H9 (cell line): Measurements from ENCODE around the gene FAM107A. TPM values are rescaled to one million over a fixed set of nuclear protein-coding genes. Genes with fewer than 3 reads are reported as not detected.
A peak's percentile ranks its signal among the peaks of the same experiment; 100 is the strongest.

Source experiments
- DNase-seq: peaks from one replicate; pipeline ENCODE4 v3.0.0-alpha.2; 2017
- H2AFZ ChIP-seq: one replicate; pipeline ENCODE4 v1.6.1; 2013; ENCODE audit warnings: mild to moderate bottlenecking, low read length, control low read depth, moderate library complexity
- H2AK5ac ChIP-seq: 2 replicates; pipeline ENCODE4 v1.6.1; 2013; ENCODE audit warnings: low read length, control low read depth, mixed read lengths; ENCODE audit not compliant: insufficient read length
- H2BK120ac ChIP-seq: one replicate; pipeline ENCODE4 v1.6.1; 2013; ENCODE audit warnings: low read depth, mild to moderate bottlenecking, low read length, control low read depth, inconsistent platforms; ENCODE audit not compliant: poor library complexity, severe bottlenecking
- H2BK12ac ChIP-seq: 2 replicates; pipeline ENCODE4 v1.6.1; 2013; ENCODE audit warnings: low read length, control low read depth, mixed read lengths, low read depth; ENCODE audit not compliant: insufficient read length
- H2BK15ac ChIP-seq: 2 replicates; pipeline ENCODE4 v1.6.1; 2013; ENCODE audit warnings: low read depth, low read length, control low read depth
- H2BK20ac ChIP-seq: one replicate; pipeline ENCODE4 v1.6.1; 2013; ENCODE audit warnings: low read depth, mild to moderate bottlenecking, low read length, control low read depth, inconsistent platforms; ENCODE audit not compliant: poor library complexity, severe bottlenecking
- H2BK5ac ChIP-seq: 2 replicates; pipeline ENCODE4 v1.6.1; 2013; ENCODE audit warnings: low read length, control low read depth, mixed read lengths; ENCODE audit not compliant: insufficient read length
- H3K14ac ChIP-seq: 2 replicates; pipeline ENCODE4 v1.6.1; 2013; ENCODE audit warnings: low read length, control low read depth; ENCODE audit not compliant: insufficient read depth
- H3K18ac ChIP-seq: 2 replicates; pipeline ENCODE4 v1.6.1; 2013; ENCODE audit warnings: low read depth, mild to moderate bottlenecking, mixed read lengths, low read length, control low read depth; ENCODE audit not compliant: insufficient read length
- H3K23ac ChIP-seq: 2 replicates; pipeline ENCODE4 v1.6.1; 2013; ENCODE audit warnings: low read length, control low read depth, mixed read lengths, low read depth; ENCODE audit not compliant: insufficient read length
- H3K23me2 ChIP-seq: 2 replicates; pipeline ENCODE4 v1.6.1; 2013; ENCODE audit warnings: low read depth, mild to moderate bottlenecking, mixed read lengths, low read length, control low read depth; ENCODE audit not compliant: insufficient read length, poor library complexity, severe bottlenecking
- H3K27ac ChIP-seq: 2 replicates; pipeline ENCODE4 v1.5.1; 2013; ENCODE audit warnings: low read length, control low read depth, mixed read lengths, low read depth; ENCODE audit not compliant: insufficient read length
- H3K27me3 ChIP-seq: 2 replicates; pipeline ENCODE4 v1.6.1; 2013; ENCODE audit warnings: low read length, control low read depth, inconsistent platforms; ENCODE audit not compliant: insufficient read depth
- H3K4ac ChIP-seq: 2 replicates; pipeline ENCODE4 v1.6.1; 2013; ENCODE audit warnings: low read depth, mild to moderate bottlenecking, control low read depth, inconsistent platforms, low read length, moderate library complexity
- H3K4me1 ChIP-seq: 2 replicates; pipeline ENCODE4 v1.6.1; 2013; ENCODE audit warnings: low read length, control low read depth, inconsistent platforms; ENCODE audit not compliant: insufficient read depth
- H3K4me2 ChIP-seq: 2 replicates; pipeline ENCODE4 v1.6.1; 2013; ENCODE audit warnings: low read length, control low read depth, mixed read lengths; ENCODE audit not compliant: insufficient read length, insufficient read depth
- H3K56ac ChIP-seq: 2 replicates; pipeline ENCODE4 v1.6.1; 2013; ENCODE audit warnings: low read depth, mild to moderate bottlenecking, mixed read lengths, low read length, control low read depth; ENCODE audit not compliant: insufficient read length
- H3K79me1 ChIP-seq: 2 replicates; pipeline ENCODE4 v1.6.1; 2013; ENCODE audit warnings: low read depth, mild to moderate bottlenecking, moderate library complexity, low read length, control low read depth, inconsistent platforms; ENCODE audit not compliant: insufficient read depth, poor library complexity, severe bottlenecking
- H3K79me2 ChIP-seq: 2 replicates; pipeline ENCODE4 v1.6.1; 2013; ENCODE audit warnings: low read length, control low read depth, inconsistent platforms; ENCODE audit not compliant: insufficient read depth
- H3K9ac ChIP-seq: 2 replicates; pipeline ENCODE4 v1.6.1; 2013; ENCODE audit warnings: low read length, control low read depth, mixed read lengths; ENCODE audit not compliant: insufficient read length; ENCODE audit errors: extremely low read depth
- H3K9me3 ChIP-seq: one replicate; pipeline ENCODE4 v1.6.1; 2013; ENCODE audit warnings: low read depth, low read length, inconsistent platforms; ENCODE audit not compliant: control insufficient read depth
- H3T11ph ChIP-seq: one replicate; pipeline ENCODE4 v1.6.1; 2013; ENCODE audit warnings: mild to moderate bottlenecking, low read length, control low read depth, inconsistent platforms
- H4K20me1 ChIP-seq: one replicate; pipeline ENCODE4 v1.6.1; 2013; ENCODE audit not compliant: control insufficient read depth, insufficient read length, insufficient read depth
- H4K5ac ChIP-seq: 2 replicates; pipeline ENCODE4 v1.6.1; 2013; ENCODE audit warnings: low read depth, mild to moderate bottlenecking, mixed read lengths, low read length, control low read depth; ENCODE audit not compliant: insufficient read length
- H4K8ac ChIP-seq: replicated peaks from 2 replicates; pipeline ENCODE4 v1.6.1; 2013; ENCODE audit warnings: low read length, control low read depth, mixed read lengths, low read depth; ENCODE audit not compliant: insufficient read length
- H4K91ac ChIP-seq: 2 replicates; pipeline ENCODE4 v1.6.1; 2013; ENCODE audit warnings: low read depth, mild to moderate bottlenecking, moderate library complexity, mixed read lengths, low read length, control low read depth; ENCODE audit not compliant: insufficient read length
- H3K27ac Mint-ChIP-seq, 3 experiments: 2 replicates in 2 of 3; 3 replicates in 1 of 3; pipeline ENCODE4 v1.8.0; 2020 to 2021; ENCODE audit warnings: mixed read lengths in 3 of 3, mild to moderate bottlenecking in 1 of 3, moderate library complexity in 1 of 3
- H3K27me3 Mint-ChIP-seq: 2 replicates; pipeline ENCODE4 v1.8.0; 2021; ENCODE audit warnings: low read depth, mild to moderate bottlenecking, moderate library complexity, mixed read lengths
- H3K36me3 Mint-ChIP-seq, 3 experiments: 2 replicates in 2 of 3; 3 replicates in 1 of 3; pipeline ENCODE4 v1.8.0; 2020 to 2021; ENCODE audit warnings: low read depth in 3 of 3, mixed read lengths in 3 of 3; ENCODE audit not compliant: insufficient read depth in 1 of 3
- H3K4me1 Mint-ChIP-seq, 2 experiments: 2 replicates each; pipeline ENCODE4 v1.8.0; 2020; ENCODE audit warnings: mixed read lengths in 2 of 2
- H3K4me3 Mint-ChIP-seq, 2 experiments: 2 replicates in 1 of 2; 3 replicates in 1 of 2; pipeline ENCODE4 v1.8.0; 2020 to 2021; ENCODE audit warnings: mild to moderate bottlenecking in 2 of 2, mixed read lengths in 2 of 2, moderate library complexity in 1 of 2
- H3K9me3 Mint-ChIP-seq, 2 experiments: 2 replicates in 1 of 2; 3 replicates in 1 of 2; pipeline ENCODE4 v1.8.0; 2020; ENCODE audit warnings: mild to moderate bottlenecking in 2 of 2, mixed read lengths in 2 of 2, moderate library complexity in 1 of 2
- WGBS: extraction: QIAGEN DNeasy Blood & Tissue Kit; methylation state at CpG from one replicate; pipeline ENCODE4 v1.1.7; 2013; ENCODE audit warnings: missing lambda C conversion rate, low lambda C conversion rate, mixed read lengths; ENCODE audit not compliant: insufficient read length; ENCODE audit errors: extremely low coverage; 5-methylcytosine and 5-hydroxymethylcytosine counted together
- total RNA-seq: library from RNA; stranded (reverse); gene quantifications from 2 replicates; pipeline ENCODE4 v1.2.1, GENCODE V29; 2021
- TF ChIP-seq, protein P1 (sequence below): fragments of 200-600 bp; sonication (generic); conservative IDR thresholded peaks from 3 replicates; pipeline ENCODE4 v1.8.0; 2021; ENCODE audit warnings: antibody characterized with exemption, mild to moderate bottlenecking

FAM107A gene
- total RNA-seq, 1 experiment from 2014 or later = 0.11 TPM

GRCh38 chr3:58574682-58575081, 2.5 kb downstream of the FAM107A start:
- no peaks in the 10 kb centered on the region; the same call in 1 of the 2 replicates for H3K4me1 ChIP-seq
- H3K4me2 ChIP-seq = no peak overlapping the region
- no peak overlapping the region for H2BK12ac ChIP-seq
- H2AFZ ChIP-seq = no peak overlapping the region
- peaks cover 19 to 28% of the 10 kb centered on the region in 2 experiments for H3K4me1 Mint-ChIP-seq
- no peaks in the 10 kb centered on the region for H3K9me3 ChIP-seq
- no peak for DNase-seq
- H2BK120ac ChIP-seq = no peak overlapping the region
- H4K20me1 ChIP-seq = no peaks in the 10 kb centered on the region
- H3K23me2 ChIP-seq = no peaks in the 10 kb centered on the region
- H3K79me2 ChIP-seq = no peaks in the 10 kb centered on the region
- H3T11ph ChIP-seq = no peak overlapping the region
- H2BK20ac ChIP-seq = no peak overlapping the region
- H3K4me3 Mint-ChIP-seq = no peak overlapping the region
- H2BK5ac ChIP-seq = no peak overlapping the region
- no peak overlapping the region for H3K14ac ChIP-seq
- H3K23ac ChIP-seq = no peak overlapping the region
- no peak overlapping the region for H3K56ac ChIP-seq
- H3K18ac ChIP-seq = no peak overlapping the region
- H4K91ac ChIP-seq = no peak overlapping the region
- H3K36me3 Mint-ChIP-seq = peaks cover 0 to 9% (median 0%) of the 10 kb centered on the region in 3 experiments; a peak in 1 of 7 replicates
- H3K27ac Mint-ChIP-seq = peak overlapping the region in 1 of 3 experiments; percentile 32; a peak in 1 of 7 replicates
- TF ChIP-seq, protein P1, sequence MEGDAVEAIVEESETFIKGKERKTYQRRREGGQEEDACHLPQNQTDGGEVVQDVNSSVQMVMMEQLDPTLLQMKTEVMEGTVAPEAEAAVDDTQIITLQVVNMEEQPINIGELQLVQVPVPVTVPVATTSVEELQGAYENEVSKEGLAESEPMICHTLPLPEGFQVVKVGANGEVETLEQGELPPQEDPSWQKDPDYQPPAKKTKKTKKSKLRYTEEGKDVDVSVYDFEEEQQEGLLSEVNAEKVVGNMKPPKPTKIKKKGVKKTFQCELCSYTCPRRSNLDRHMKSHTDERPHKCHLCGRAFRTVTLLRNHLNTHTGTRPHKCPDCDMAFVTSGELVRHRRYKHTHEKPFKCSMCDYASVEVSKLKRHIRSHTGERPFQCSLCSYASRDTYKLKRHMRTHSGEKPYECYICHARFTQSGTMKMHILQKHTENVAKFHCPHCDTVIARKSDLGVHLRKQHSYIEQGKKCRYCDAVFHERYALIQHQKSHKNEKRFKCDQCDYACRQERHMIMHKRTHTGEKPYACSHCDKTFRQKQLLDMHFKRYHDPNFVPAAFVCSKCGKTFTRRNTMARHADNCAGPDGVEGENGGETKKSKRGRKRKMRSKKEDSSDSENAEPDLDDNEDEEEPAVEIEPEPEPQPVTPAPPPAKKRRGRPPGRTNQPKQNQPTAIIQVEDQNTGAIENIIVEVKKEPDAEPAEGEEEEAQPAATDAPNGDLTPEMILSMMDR = no peak
- no CpG with 5 or more reads among the region's 4 CpGs for WGBS
- no peak overlapping the region for H3K4ac ChIP-seq
- no peak overlapping the region for H3K9ac ChIP-seq
- no peak overlapping the region for H4K5ac ChIP-seq
- no peaks in the 10 kb centered on the region for H3K79me1 ChIP-seq
- H3K9me3 Mint-ChIP-seq = peaks cover 5 to 9% of the 10 kb centered on the region in 2 experiments; a peak in 4 of 5 replicates
- no peak overlapping the region for H3K27ac ChIP-seq
- peaks cover 29% of the 10 kb centered on the region for H3K27me3 Mint-ChIP-seq
- no peaks in the 10 kb centered on the region for H3K27me3 ChIP-seq
- no peak overlapping the region for H2BK15ac ChIP-seq
- H4K8ac ChIP-seq = no peak overlapping the region
- H2AK5ac ChIP-seq = no peak overlapping the region
